Vagina (tissue), 2 donors: ENCODE results near the gene MPRIP. TPM values are rescaled to one million over a fixed set of nuclear protein-coding genes. Genes with fewer than 3 reads are reported as not detected.

Source experiments
- DNase-seq, 2 donors: peaks; one replicate each; pipeline ENCODE4 v3.0.0-alpha.2; 2017; ENCODE audit errors: extremely low spot score in 2 of 2
- H3K27ac ChIP-seq: fragments of 200-600 bp; sonication (generic); one replicate; pipeline ENCODE4 v1.5.1; 2019
- H3K27me3 ChIP-seq: fragments of 200-600 bp; sonication (generic); one replicate; pipeline ENCODE4 v1.5.1; 2019
- H3K36me3 ChIP-seq, 2 donors: fragments of 200-600 bp; sonication (generic); one replicate each; pipeline ENCODE4 v1.5.1; 2017 to 2019
- H3K4me1 ChIP-seq: fragments of 200-600 bp; sonication (generic); one replicate; pipeline ENCODE4 v1.5.1; 2019
- H3K4me3 ChIP-seq, 2 donors: fragments of 200-600 bp; sonication (generic); 1 replicate in 1 of 2; 2 replicates in 1 of 2; pipeline ENCODE4 v1.5.1; 2016 to 2019
- H3K9me3 ChIP-seq: fragments of 200-600 bp; sonication (generic); one replicate; pipeline ENCODE4 v1.5.1; 2019
- CTCF ChIP-seq, 3 experiments: fragments of 450-650 bp in 2 of 3; fragments of 200-600 bp in 1 of 3; sonication (generic) in 1 of 3; IDR thresholded peaks; one replicate each; pipeline ENCODE4 v1.5.1; 2017 to 2019; ENCODE audit warnings: antibody characterized with exemption in 3 of 3, mild to moderate bottlenecking in 2 of 3, moderate library complexity in 2 of 3
- POLR2A ChIP-seq, 2 donors: fragments of 450-650 bp; IDR thresholded peaks; one replicate each; pipeline ENCODE4 v1.6.1; 2017; ENCODE audit warnings: antibody characterized with exemption in 2 of 2, mild to moderate bottlenecking in 2 of 2, moderate library complexity in 2 of 2
- POLR2AphosphoS5 ChIP-seq, 2 donors: sonication (generic); formaldehyde crosslinking; IDR thresholded peaks; one replicate each; pipeline ENCODE4 v1.9.0; 2017; ENCODE audit warnings: antibody characterized with exemption in 2 of 2, mild to moderate bottlenecking in 2 of 2, low read depth in 1 of 2; ENCODE audit not compliant: insufficient read depth in 1 of 2
- intact Hi-C: fragments of 100-400 bp; cut with DNase I; formaldehyde crosslinking; loops from one replicate; pipeline ENCODE4 v1.15.1; 2023
- total RNA-seq: library from RNA; depleted of rRNA; stranded (reverse); fragments of >200 nt; gene quantifications from one replicate; pipeline ENCODE4 v1.2.3, GENCODE V29; 2016

MPRIP gene
- total RNA-seq, 1 donor from 2014 or later, result 202 TPM

DNA sequence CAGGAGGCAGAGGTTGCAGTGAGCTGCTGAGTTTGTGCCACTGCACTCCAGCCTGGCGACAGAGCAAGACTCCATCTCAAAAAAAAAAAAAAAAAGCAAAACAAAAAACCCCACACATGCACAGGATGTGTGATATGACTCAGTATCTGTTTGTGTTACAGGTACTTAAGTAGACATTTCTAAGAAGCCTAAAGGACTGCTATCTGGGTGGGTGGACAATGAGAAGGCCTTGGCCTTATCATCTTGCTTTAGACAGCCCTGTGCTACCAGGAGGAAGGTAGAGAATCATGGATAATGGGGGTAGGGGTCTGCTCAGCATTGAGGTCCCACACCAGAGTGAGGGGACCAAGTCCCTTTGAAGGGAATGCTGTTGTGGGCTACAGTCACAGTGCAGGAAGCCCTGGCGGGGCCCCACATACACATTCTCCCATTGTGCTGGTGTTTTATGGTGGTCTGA is 137.1 kb downstream of the MPRIP start:
- TF ChIP-seq CTCF (IDR thresholded peaks at IDR 0.05), result no peak
- no peak for TF ChIP-seq POLR2AphosphoS5 (IDR thresholded peaks at IDR 0.05; ENCODE audit: insufficient read depth in 1 of 2, low read depth in 1 of 2)
- TF ChIP-seq POLR2A (IDR thresholded peaks at IDR 0.05), result no peak
- Histone ChIP-seq H3K27me3 (no peaks in the 10 kb centered on the region), H3K36me3 (peaks cover 0 to 98% of the 10 kb centered on the region in 2 donors), H3K4me1 (peaks cover 7% of the 10 kb centered on the region), H3K27ac (no peak overlapping the region), H3K4me3 (no peak overlapping the region), H3K9me3 (no peaks in the 10 kb centered on the region)
- no peak for DNase-seq
- intact Hi-C loops, result no loop called here

DNA sequence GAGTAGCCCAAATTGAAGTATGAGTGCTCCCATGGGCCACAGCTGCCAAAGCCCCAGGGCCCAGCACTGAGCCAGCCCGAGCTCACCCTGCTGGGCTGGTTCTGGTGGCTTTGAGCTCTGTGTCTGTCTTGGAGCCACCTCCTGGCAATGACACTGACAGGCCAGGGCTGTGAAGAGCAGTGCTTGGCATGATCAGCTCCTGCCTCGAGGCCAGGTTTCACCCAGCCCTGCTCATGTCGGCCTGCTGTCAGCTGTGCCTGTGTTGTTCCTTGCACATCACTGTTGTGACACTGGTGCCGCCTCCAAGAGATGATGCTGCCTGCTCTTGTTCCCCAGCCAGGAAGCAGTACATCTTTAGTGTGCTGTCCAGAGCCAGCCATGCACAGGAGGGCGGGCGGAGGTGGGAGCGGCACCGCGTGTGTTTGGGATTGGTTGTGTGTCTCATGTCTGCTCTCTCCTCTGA is 137.9 kb downstream of the MPRIP start:
- peaks cover 0 to 96% of the 10 kb centered on the region in 2 donors for H3K36me3 ChIP-seq
- no peak for DNase-seq
- no peaks in the 10 kb centered on the region for H3K27me3 ChIP-seq

GRCh38 chr17:17180741-17181525 is 138.7 kb downstream of the MPRIP start:
- H3K27me3 ChIP-seq, result no peaks in the 10 kb centered on the region
- intact Hi-C loops, result no loop called here
- no peaks in the 10 kb centered on the region for H3K9me3 ChIP-seq
- H3K36me3 ChIP-seq, result peaks cover 0 to 88% of the 10 kb centered on the region in 2 donors
- no peak for TF ChIP-seq CTCF (IDR thresholded peaks at IDR 0.05)
- TF ChIP-seq POLR2A (IDR thresholded peaks at IDR 0.05), result no peak
- TF ChIP-seq POLR2AphosphoS5 (IDR thresholded peaks at IDR 0.05; ENCODE audit: insufficient read depth in 1 of 2, low read depth in 1 of 2), result no peak
- H3K27ac ChIP-seq, result no peak overlapping the region
- H3K4me1 ChIP-seq, result peaks cover 7% of the 10 kb centered on the region
- no peak overlapping the region for H3K4me3 ChIP-seq
- no peak for DNase-seq

More for the DNA sequence above, 137.9 kb downstream of the MPRIP start:
- intact Hi-C loops, result no loop called here
- Histone ChIP-seq H3K9me3 (no peaks in the 10 kb centered on the region), H3K27ac (no peak overlapping the region), H3K4me3 (no peak overlapping the region), H3K4me1 (peaks cover 7% of the 10 kb centered on the region)
- TF ChIP-seq CTCF (IDR thresholded peaks at IDR 0.05) (no peak), POLR2A (IDR thresholded peaks at IDR 0.05) (no peak), POLR2AphosphoS5 (IDR thresholded peaks at IDR 0.05; ENCODE audit: insufficient read depth in 1 of 2, low read depth in 1 of 2) (no peak)

GRCh38 chr17:17181666-17182597 is 139.7 kb downstream of the MPRIP start:
- no peaks in the 10 kb centered on the region for H3K27me3 ChIP-seq
- peaks cover 15% of the 10 kb centered on the region for H3K4me1 ChIP-seq
- no peak overlapping the region for H3K27ac ChIP-seq
- no peak for DNase-seq
- H3K9me3 ChIP-seq, result no peaks in the 10 kb centered on the region
- intact Hi-C loops, result no loop called here
- TF ChIP-seq POLR2A (IDR thresholded peaks at IDR 0.05), result no peak
- TF ChIP-seq CTCF (IDR thresholded peaks at IDR 0.05), result no peak
- no peak for TF ChIP-seq POLR2AphosphoS5 (IDR thresholded peaks at IDR 0.05; ENCODE audit: insufficient read depth in 1 of 2, low read depth in 1 of 2)
- no peak overlapping the region for H3K4me3 ChIP-seq
- peaks cover 0 to 78% of the 10 kb centered on the region in 2 donors for H3K36me3 ChIP-seq
